ENCODE results near the gene GFER. TPM values are rescaled to one million over a fixed set of nuclear protein-coding genes. Genes with fewer than 3 reads are reported as not detected.
"Not testable (repeated sequence)": the region's sequence is repeated elsewhere in the genome, so short reads cannot be mapped to it uniquely, and the experiment has no call there.

Gene GFER
- total RNA-seq, 4 donors from 2014 or later, result 9.7 to 14.4 (median 11.6) TPM

DNA sequence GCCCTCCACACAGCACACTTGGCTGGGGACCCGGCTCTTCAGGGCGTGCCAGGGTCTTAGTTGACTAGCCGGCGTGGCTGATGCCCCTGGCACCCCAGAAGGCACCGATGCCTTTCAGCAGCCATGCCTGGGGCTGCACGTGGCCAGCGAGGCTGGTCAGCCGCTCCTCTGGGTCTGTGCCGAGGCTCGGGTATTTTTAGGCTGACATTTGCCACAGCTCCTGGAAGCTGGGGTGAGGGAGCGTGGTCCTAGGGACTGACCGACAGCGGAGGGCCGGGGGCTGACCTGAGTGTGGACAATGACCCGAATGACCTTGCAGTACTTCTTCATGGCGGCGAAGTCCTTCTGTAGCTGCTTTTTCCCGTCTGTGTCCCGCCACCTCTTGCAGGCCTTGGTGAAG, 33.4 kb upstream of the GFER start:
- DNase-seq (ENCODE audit: low spot score in 2 of 2), result no peak
- intact Hi-C loops (cut with DNase I; ENCODE audit: low total_unique reads), result loop anchor here (2.0 kb wide), 1 partner anchor 40 kb away; no protein-coding TSS in a partner anchor
- H3K4me3 ChIP-seq (ENCODE audit: low read depth, poor library complexity, severe bottlenecking), result no peak overlapping the region
- no peak for TF ChIP-seq POLR2A (IDR thresholded peaks at IDR 0.05)
- TF ChIP-seq, protein P1, sequence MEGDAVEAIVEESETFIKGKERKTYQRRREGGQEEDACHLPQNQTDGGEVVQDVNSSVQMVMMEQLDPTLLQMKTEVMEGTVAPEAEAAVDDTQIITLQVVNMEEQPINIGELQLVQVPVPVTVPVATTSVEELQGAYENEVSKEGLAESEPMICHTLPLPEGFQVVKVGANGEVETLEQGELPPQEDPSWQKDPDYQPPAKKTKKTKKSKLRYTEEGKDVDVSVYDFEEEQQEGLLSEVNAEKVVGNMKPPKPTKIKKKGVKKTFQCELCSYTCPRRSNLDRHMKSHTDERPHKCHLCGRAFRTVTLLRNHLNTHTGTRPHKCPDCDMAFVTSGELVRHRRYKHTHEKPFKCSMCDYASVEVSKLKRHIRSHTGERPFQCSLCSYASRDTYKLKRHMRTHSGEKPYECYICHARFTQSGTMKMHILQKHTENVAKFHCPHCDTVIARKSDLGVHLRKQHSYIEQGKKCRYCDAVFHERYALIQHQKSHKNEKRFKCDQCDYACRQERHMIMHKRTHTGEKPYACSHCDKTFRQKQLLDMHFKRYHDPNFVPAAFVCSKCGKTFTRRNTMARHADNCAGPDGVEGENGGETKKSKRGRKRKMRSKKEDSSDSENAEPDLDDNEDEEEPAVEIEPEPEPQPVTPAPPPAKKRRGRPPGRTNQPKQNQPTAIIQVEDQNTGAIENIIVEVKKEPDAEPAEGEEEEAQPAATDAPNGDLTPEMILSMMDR (IDR thresholded peaks at IDR 0.05), result no peak
- 65 to 79% methylated on average over 15 to 19 of the region's 19 CpGs for WGBS, 2 donors

DNA sequence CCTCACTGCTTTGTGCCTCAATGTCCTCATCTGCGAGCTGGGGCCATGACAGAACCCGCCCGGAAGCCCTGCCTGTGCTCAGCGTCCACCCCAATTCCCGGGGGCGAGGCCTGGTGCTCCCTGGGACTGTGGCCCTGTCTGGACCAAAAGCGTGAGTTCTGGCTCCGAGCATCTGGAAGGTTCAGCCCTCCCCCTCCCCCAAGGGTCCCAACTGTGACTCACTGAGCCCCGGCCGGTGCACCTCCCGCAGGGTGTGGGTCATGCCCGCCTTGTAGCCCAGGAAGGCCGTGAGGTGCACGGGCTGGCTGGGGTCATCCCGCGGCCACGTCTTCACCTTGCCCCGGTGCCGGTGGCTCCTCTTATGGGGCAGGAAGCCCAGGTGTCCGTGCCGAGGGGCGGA, 30.3 kb upstream of the GFER start:
- DNase-seq (ENCODE audit: low spot score in 2 of 2), result no peak
- intact Hi-C loops (cut with DNase I; ENCODE audit: low total_unique reads), result no loop called here
- no peak overlapping the region for H3K4me3 ChIP-seq (ENCODE audit: low read depth, poor library complexity, severe bottlenecking)
- TF ChIP-seq, protein P1 (IDR thresholded peaks at IDR 0.05), result no peak
- no peak for TF ChIP-seq POLR2A (IDR thresholded peaks at IDR 0.05)
- 90 to 93% methylated on average over 22 of the region's 22 CpGs for WGBS, 2 donors

DNA sequence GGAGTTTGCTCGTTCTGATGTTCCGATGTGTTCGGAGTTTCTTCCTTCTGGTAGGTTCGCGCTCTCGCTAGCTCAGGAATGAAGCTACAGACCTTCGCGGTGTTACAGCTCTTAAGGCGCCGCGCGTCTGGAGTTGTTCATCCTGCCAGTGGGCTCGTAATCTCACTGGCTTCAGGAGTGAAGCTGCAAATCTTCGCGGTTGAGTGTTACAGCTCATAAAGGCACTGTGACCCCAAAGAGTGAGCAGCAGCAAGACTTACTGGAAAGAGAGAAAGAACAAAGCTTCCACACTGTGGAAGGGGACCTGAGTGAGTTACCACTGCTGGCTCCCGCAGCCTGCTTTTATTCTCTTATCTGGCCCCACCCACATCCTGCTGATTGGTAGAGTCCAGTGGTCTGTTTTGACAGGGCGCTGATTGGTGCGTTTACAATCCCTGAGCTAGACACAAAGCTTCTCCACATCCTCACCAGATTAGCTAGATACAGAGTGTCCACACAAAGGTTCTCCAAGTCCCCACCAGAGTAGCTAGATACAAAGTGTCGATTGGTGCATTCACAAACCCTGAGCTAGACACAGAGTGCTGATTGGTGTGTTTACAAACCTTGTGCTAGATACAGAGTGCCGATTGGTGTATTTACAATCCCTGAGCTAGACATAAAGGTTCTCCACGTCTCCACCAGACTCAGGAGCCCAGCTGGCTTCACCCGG, 26.4 kb upstream of the GFER start:
- WGBS, 2 donors, result 85 to 88% methylated on average over 18 to 20 of the region's 22 CpGs
- H3K4me3 ChIP-seq (ENCODE audit: low read depth, poor library complexity, severe bottlenecking); DNase-seq (ENCODE audit: low spot score in 2 of 2); intact Hi-C loops (cut with DNase I; ENCODE audit: low total_unique reads): not testable (repeated sequence)

DNA sequence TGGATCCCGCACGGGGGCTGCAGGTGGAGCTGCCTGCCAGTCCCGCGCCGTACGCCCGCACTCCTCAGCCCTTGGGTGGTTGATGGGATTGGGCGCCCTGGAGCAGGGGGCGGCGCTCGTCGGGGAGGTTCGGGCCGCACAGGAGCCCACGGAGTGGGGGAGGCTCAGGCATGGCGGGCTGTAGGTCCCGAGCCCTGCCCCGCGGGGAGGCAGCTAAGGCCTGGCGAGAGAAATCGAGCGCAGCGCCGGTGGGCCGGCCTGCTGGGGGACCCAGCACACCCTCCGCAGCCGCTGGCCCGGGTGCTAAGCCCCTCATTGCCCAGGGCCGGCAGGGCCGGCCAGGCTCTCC, 25.9 kb upstream of the GFER start:
- whole genome bisulfite sequencing, 2 donors, result 81 to 93% methylated on average over 16 to 28 of the region's 30 CpGs
- H3K4me3 ChIP-seq (ENCODE audit: low read depth, poor library complexity, severe bottlenecking); DNase-seq (ENCODE audit: low spot score in 2 of 2); intact Hi-C loops (cut with DNase I; ENCODE audit: low total_unique reads): not testable (repeated sequence)

DNA sequence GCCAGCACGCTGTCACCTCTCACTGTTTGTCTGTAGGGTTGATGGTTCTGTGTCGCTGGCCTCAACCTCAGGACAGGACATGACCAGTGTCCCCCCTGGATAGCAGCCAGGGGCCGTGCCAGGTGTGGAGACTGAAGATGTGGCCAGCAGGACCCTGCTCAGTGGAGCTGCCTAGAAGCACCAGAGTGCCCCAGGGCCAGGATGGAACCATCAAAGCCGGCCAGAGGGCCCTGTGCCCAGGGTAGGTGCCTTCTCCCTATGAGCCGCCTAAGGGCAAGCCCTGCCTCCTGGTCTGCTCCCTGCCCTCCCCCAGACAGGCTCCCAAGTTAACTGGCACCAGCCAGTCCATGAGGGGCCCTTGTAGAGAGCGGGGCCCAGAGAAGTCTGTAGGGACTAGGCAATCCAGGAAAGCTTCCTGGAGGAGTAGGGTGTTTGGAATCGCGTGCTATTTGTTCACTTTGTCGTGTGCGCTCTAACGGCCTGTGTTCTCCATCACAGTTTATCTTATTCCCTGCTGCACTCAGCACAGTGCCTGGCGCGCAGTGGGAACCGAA, 25.2 kb upstream of the GFER start:
- TF ChIP-seq, protein P1 (IDR thresholded peaks at IDR 0.05), result no peak
- no peak for TF ChIP-seq POLR2A (IDR thresholded peaks at IDR 0.05)
- WGBS, 2 donors, result 32 to 34% methylated on average over 12 to 14 of the region's 14 CpGs
- intact Hi-C loops (cut with DNase I; ENCODE audit: low total_unique reads), result no loop called here
- no peak overlapping the region for H3K4me3 ChIP-seq (ENCODE audit: low read depth, poor library complexity, severe bottlenecking)
- no peak for DNase-seq (ENCODE audit: low spot score in 2 of 2)

DNA sequence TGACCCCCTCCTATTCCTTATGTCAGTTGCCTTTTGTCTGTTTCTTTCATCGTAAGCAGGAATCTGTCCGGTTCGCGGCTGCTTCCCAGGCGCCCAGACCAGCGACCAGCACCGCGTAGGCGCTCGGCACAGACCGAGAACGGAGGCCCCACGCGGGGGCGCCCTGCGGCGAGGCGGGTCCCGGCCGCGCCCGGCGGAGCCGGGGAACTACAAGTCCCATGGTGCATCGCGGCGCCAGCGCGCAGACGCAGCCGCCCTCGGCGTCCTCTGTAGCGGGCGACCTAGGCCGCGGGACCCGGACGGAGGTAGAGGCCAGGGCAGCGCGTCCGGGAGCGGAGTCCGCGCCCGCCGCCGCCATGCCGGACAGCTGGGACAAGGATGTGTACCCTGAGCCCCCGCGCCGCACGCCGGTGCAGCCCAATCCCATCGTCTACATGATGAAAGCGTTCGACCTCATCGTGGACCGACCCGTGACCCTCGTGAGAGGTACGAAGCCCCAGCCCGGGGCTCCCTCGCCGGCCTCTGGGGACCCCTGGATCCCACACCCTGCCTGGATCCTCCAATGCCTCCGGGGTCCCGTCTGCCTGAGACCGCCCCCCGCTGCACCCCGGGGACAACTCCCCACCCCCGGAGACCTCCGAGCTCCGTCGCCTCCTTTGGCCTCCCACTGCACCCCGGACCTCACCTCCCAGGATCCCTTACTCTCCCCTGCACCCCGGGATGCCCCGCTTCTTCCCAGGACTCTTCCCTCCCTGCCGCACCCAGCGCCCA, 24.5 kb upstream of the GFER start, which contains the start of gene NDUFB10:
Gene NDUFB10, plus strand, starts transcription at position 270 of the 771 bp plus-strand sequence. Its CDS starts 87 bp downstream, at position 357.
- TF ChIP-seq, protein P1 (IDR thresholded peaks at IDR 0.05), result no peak
- no peak for TF ChIP-seq POLR2A (IDR thresholded peaks at IDR 0.05)
- intact Hi-C loops (cut with DNase I; ENCODE audit: low total_unique reads), result no loop called here
- DNase-seq (ENCODE audit: low spot score in 2 of 2), result peak; percentile 86 to 98
- 1% methylated on average over 59 to 61 of the region's 79 CpGs for WGBS, 2 donors
- peak within 1 kb of the TSS; percentile 65 for H3K4me3 ChIP-seq (ENCODE audit: low read depth, poor library complexity, severe bottlenecking)
